Astrocyte of the spinal cord (primary cell): ENCODE results near the gene SV2B.

Source experiments
- DNase-seq: peaks from one replicate; pipeline ENCODE4 v3.0.0; 2011; ENCODE audit warnings: low read depth, low spot score
- H3K4me3 ChIP-seq: 2 replicates; pipeline ENCODE4 v1.5.1; 2011; ENCODE audit warnings: low read depth, mild to moderate bottlenecking, low read length, moderate library complexity
- CTCF ChIP-seq: IDR thresholded peaks from 2 replicates; pipeline ENCODE4 v1.5.1; 2012; ENCODE audit warnings: low read depth, mild to moderate bottlenecking, low read length, inconsistent platforms
- in situ Hi-C: cut with HindIII; loops from 2 replicates; pipeline ENCODE4 v1.10.0; 2017; ENCODE audit warnings: low sequenced_read_pairs

SV2B gene

GRCh38 chr15:91237445-91237844, 137.4 kb downstream of the SV2B start:
- no peak for DNase-seq
- in situ Hi-C loops = no loop called here
- H3K4me3 ChIP-seq = no peak overlapping the region
- TF ChIP-seq CTCF = no peak

- DNase-seq = no peak
- in situ Hi-C loops = no loop called here
- no peak for TF ChIP-seq CTCF
- H3K4me3 ChIP-seq = no peak overlapping the region
Measured at GRCh38 chr15:91238644-91239425, 138.8 kb downstream of the SV2B start.

- H3K4me3 ChIP-seq = no peak overlapping the region
- TF ChIP-seq CTCF = no peak
- DNase-seq = no peak
- in situ Hi-C loops = no loop called here
Measured at GRCh38 chr15:91243826-91244225, 143.8 kb downstream of the SV2B start.

GRCh38 chr15:91244919-91245318, 144.9 kb downstream of the SV2B start:
- DNase-seq = no peak
- in situ Hi-C loops = no loop called here
- TF ChIP-seq CTCF = no peak
- H3K4me3 ChIP-seq = no peak overlapping the region

GRCh38 chr15:91246998-91247397, 146.9 kb downstream of the SV2B start:
- in situ Hi-C loops = no loop called here
- TF ChIP-seq CTCF = no peak
- H3K4me3 ChIP-seq = no peak overlapping the region
- no peak for DNase-seq

GRCh38 chr15:91249591-91249990, 149.5 kb downstream of the SV2B start:
- in situ Hi-C loops = no loop called here
- no peak for DNase-seq
- H3K4me3 ChIP-seq = no peak overlapping the region
- TF ChIP-seq CTCF = no peak
